HEK293 (cell line): ENCODE measurements around the gene COL12A1.

Experiments used
- CTCF ChIA-PET: fragments of 350-600 bp; formaldehyde crosslinking; extraction: SDS; loops from one replicate; lab custom pipeline; 2021; ENCODE audit warnings: antibody characterized with exemption; lab: Yijun Ruan, JAX
- POLR2A ChIA-PET: fragments of 300-600 bp; formaldehyde crosslinking; extraction: SDS; loops from one replicate; lab custom pipeline; 2020; ENCODE audit warnings: antibody characterized with exemption, inconsistent platforms; lab: Yijun Ruan, JAX
- H3K27ac ChIP-seq: fragments of 200-500 bp; sonication (Bioruptor generic); 2 replicates; pipeline ENCODE4 v1.5.1; 2014; ENCODE audit warnings: low read depth, low read length, control low read depth, inconsistent platforms; ENCODE audit errors: extremely low read depth
- H3K36me3 ChIP-seq, 2 experiments: fragments of 200-500 bp in 1 of 2; sonication (Bioruptor generic) in 1 of 2; 1 replicate in 1 of 2; 2 replicates in 1 of 2; pipeline ENCODE4 v1.5.1; 2014 to 2017; ENCODE audit warnings: inconsistent platforms in 2 of 2, low read length in 2 of 2; ENCODE audit not compliant: control insufficient read depth in 2 of 2, insufficient read depth in 1 of 2
- H3K4me1 ChIP-seq: fragments of 200-500 bp; sonication (Bioruptor generic); 2 replicates; pipeline ENCODE4 v1.5.1; 2014; ENCODE audit warnings: mild to moderate bottlenecking, low read length, inconsistent platforms; ENCODE audit not compliant: control insufficient read depth, insufficient read depth
- H3K4me3 ChIP-seq: 2 replicates; pipeline ENCODE4 v1.5.1; 2011; ENCODE audit warnings: low read depth, mild to moderate bottlenecking, control low read depth, low read length, moderate library complexity
- H3K9me3 ChIP-seq: fragments of 200-500 bp; sonication (Bioruptor generic); 2 replicates; pipeline ENCODE4 v1.5.1; 2014; ENCODE audit warnings: low read depth, low read length, inconsistent platforms; ENCODE audit not compliant: control insufficient read depth, insufficient read depth
- CTCF ChIP-seq: fragments of 450-650 bp; formaldehyde crosslinking; IDR thresholded peaks from 2 replicates; pipeline ENCODE4 v1.5.1; 2016; ENCODE audit warnings: missing biosample characterization, missing genetic modification characterization
- GLIS2 ChIP-seq: fragments of 450-650 bp; formaldehyde crosslinking; IDR thresholded peaks from 2 replicates; pipeline ENCODE4 v1.5.1; 2016; ENCODE audit warnings: missing biosample characterization, missing genetic modification characterization
- HOXA7 ChIP-seq: sonication (generic); formaldehyde crosslinking; IDR thresholded peaks from 2 replicates; pipeline ENCODE4 v1.8.1; 2022; ENCODE audit warnings: missing genetic modification reagents, borderline replicate concordance
- IKZF3 ChIP-seq: fragments of 450-650 bp; IDR thresholded peaks from 2 replicates; pipeline ENCODE4 v1.5.0; 2018; ENCODE audit warnings: missing biosample characterization, mild to moderate bottlenecking, missing genetic modification characterization, moderate library complexity
- YY1 ChIP-seq: fragments of 450-650 bp; formaldehyde crosslinking; IDR thresholded peaks from 2 replicates; pipeline ENCODE4 v1.5.1; 2018; ENCODE audit warnings: missing biosample characterization, missing genetic modification characterization
- ZBTB49 ChIP-seq: fragments of 450-650 bp; formaldehyde crosslinking; IDR thresholded peaks from 2 replicates; pipeline ENCODE4 v1.5.1; 2016; ENCODE audit warnings: missing biosample characterization, missing genetic modification characterization, low read depth
- ZEB2 ChIP-seq: fragments of 450-650 bp; formaldehyde crosslinking; IDR thresholded peaks from 2 replicates; pipeline ENCODE4 v1.5.1; 2016; ENCODE audit warnings: missing biosample characterization, missing genetic modification characterization
- ZNF112 ChIP-seq: fragments of 450-650 bp; formaldehyde crosslinking; IDR thresholded peaks from 2 replicates; pipeline ENCODE4 v1.5.0; 2017; ENCODE audit warnings: missing biosample characterization, missing genetic modification characterization
- ZNF132 ChIP-seq: fragments of 450-650 bp; formaldehyde crosslinking; IDR thresholded peaks from 2 replicates; pipeline ENCODE4 v1.5.1; 2017; ENCODE audit warnings: missing biosample characterization, missing genetic modification characterization, borderline replicate concordance
- ZNF140 ChIP-seq: fragments of 450-650 bp; formaldehyde crosslinking; IDR thresholded peaks from 2 replicates; pipeline ENCODE4 v1.5.1; 2016; ENCODE audit warnings: missing biosample characterization, missing genetic modification characterization
- ZNF324 ChIP-seq: fragments of 450-650 bp; formaldehyde crosslinking; IDR thresholded peaks from 2 replicates; pipeline ENCODE4 v1.5.1; 2016; ENCODE audit warnings: missing biosample characterization, missing genetic modification characterization
- ZNF416 ChIP-seq: fragments of 450-650 bp; formaldehyde crosslinking; IDR thresholded peaks from 2 replicates; pipeline ENCODE4 v1.5.1; 2016; ENCODE audit warnings: missing biosample characterization, missing genetic modification characterization
- ZNF423 ChIP-seq: fragments of 450-650 bp; formaldehyde crosslinking; IDR thresholded peaks from 2 replicates; pipeline ENCODE4 v1.5.1; 2016; ENCODE audit warnings: missing biosample characterization, missing genetic modification characterization
- ZNF501 ChIP-seq: fragments of 450-650 bp; formaldehyde crosslinking; IDR thresholded peaks from 2 replicates; pipeline ENCODE4 v1.5.1; 2016; ENCODE audit warnings: missing biosample characterization, missing genetic modification characterization
- ZNF513 ChIP-seq: fragments of 450-650 bp; IDR thresholded peaks from 2 replicates; pipeline ENCODE4 v1.5.1; 2018; ENCODE audit warnings: missing biosample characterization, missing genetic modification characterization
- ZNF548 ChIP-seq: fragments of 450-650 bp; formaldehyde crosslinking; IDR thresholded peaks from 2 replicates; pipeline ENCODE4 v1.5.1; 2016; ENCODE audit warnings: missing biosample characterization, missing genetic modification characterization
- ZNF596 ChIP-seq: fragments of 450-650 bp; IDR thresholded peaks from 2 replicates; pipeline ENCODE4 v1.5.0; 2018; ENCODE audit warnings: missing biosample characterization, mild to moderate bottlenecking, missing genetic modification characterization, moderate library complexity
- ZNF624 ChIP-seq: fragments of 450-650 bp; formaldehyde crosslinking; IDR thresholded peaks from 2 replicates; pipeline ENCODE4 v1.5.1; 2017; ENCODE audit warnings: missing biosample characterization, missing genetic modification characterization
- ZNF658 ChIP-seq: fragments of 450-650 bp; formaldehyde crosslinking; IDR thresholded peaks from 2 replicates; pipeline ENCODE4; 2016; ENCODE audit warnings: missing biosample characterization, missing genetic modification characterization
- ZNF664 ChIP-seq: fragments of 450-650 bp; formaldehyde crosslinking; IDR thresholded peaks from 2 replicates; pipeline ENCODE4 v1.5.1; 2016; ENCODE audit warnings: missing biosample characterization, missing genetic modification characterization
- ZNF677 ChIP-seq: fragments of 450-650 bp; IDR thresholded peaks from 2 replicates; pipeline ENCODE4 v1.5.0; 2018; ENCODE audit warnings: missing biosample characterization, mild to moderate bottlenecking, missing genetic modification characterization, moderate library complexity
- ZNF704 ChIP-seq: fragments of 450-650 bp; formaldehyde crosslinking; IDR thresholded peaks from 2 replicates; pipeline ENCODE4 v1.5.1; 2016; ENCODE audit warnings: missing biosample characterization, missing genetic modification characterization
- ZNF768 ChIP-seq: fragments of 450-650 bp; formaldehyde crosslinking; IDR thresholded peaks from 2 replicates; pipeline ENCODE4 v1.5.1; 2018; ENCODE audit warnings: missing biosample characterization, mild to moderate bottlenecking, missing genetic modification characterization
- ZNF843 ChIP-seq: fragments of 450-650 bp; formaldehyde crosslinking; IDR thresholded peaks from 2 replicates; pipeline ENCODE4 v1.5.1; 2016; ENCODE audit warnings: missing biosample characterization, missing genetic modification characterization

Gene COL12A1

GRCh38 chr6:75116946-75117345 lies 88.9 kb downstream of the COL12A1 start:
- Histone ChIP-seq H3K4me1 (no peaks in the 10 kb centered on the region), H3K36me3 (no peaks in the 10 kb centered on the region), H3K9me3 (no peaks in the 10 kb centered on the region), H3K4me3 (no peak overlapping the region), H3K27ac (no peak overlapping the region)
- CTCF ChIA-PET = no interaction called here
- POLR2A ChIA-PET = no interaction called here
- TF ChIP-seq ZNF768 (no peak), ZNF658 (tag by site-specific recombination) (no peak), ZNF140 (tag by site-specific recombination) (no peak), ZNF513 (tag by site-specific recombination) (no peak), ZNF624 (tag by site-specific recombination) (no peak), ZNF423 (no peak), ZNF664 (tag by site-specific recombination) (no peak)
- TF ChIP-seq, all 188 proteins: peak for 0

GRCh38 chr6:75115481-75115880 lies 90.4 kb downstream of the COL12A1 start:
- H3K27ac ChIP-seq = no peak overlapping the region
- H3K9me3 ChIP-seq = no peaks in the 10 kb centered on the region
- H3K36me3 ChIP-seq = no peaks in the 10 kb centered on the region
- ChIA-PET CTCF (interaction anchor here (2.7 kb wide), 1 partner anchor 95 kb away, joined by 13 read pairs; no protein-coding TSS in a partner anchor), POLR2A (interaction anchor here (1.4 kb wide), 1 partner anchor 12 kb away, joined by 5 read pairs; no protein-coding TSS in a partner anchor)
- no peak overlapping the region for H3K4me3 ChIP-seq
- no peak for TF ChIP-seq ZNF704 (tag by site-specific recombination)
- no peaks in the 10 kb centered on the region for H3K4me1 ChIP-seq

- Histone ChIP-seq H3K27ac (no peak overlapping the region), H3K4me1 (no peaks in the 10 kb centered on the region), H3K36me3 (no peaks in the 10 kb centered on the region), H3K4me3 (no peak overlapping the region), H3K9me3 (no peaks in the 10 kb centered on the region)
- POLR2A ChIA-PET = interaction anchor here (1.4 kb wide), 1 partner anchor 12 kb away, joined by 5 read pairs; no protein-coding TSS in a partner anchor
- CTCF ChIA-PET = interaction anchor here (0.6 to 2.7 kb wide), 2 partner anchors 11 to 96 kb away, joined by 7 to 13 read pairs; no protein-coding TSS in a partner anchor
- TF ChIP-seq ZBTB49 (tag by site-specific recombination) (no peak), ZNF843 (no peak), ZNF112 (tag by site-specific recombination) (no peak), GLIS2 (tag by site-specific recombination) (no peak), ZNF677 (tag by site-specific recombination) (no peak), HOXA7 (CRISPR knock-in tag) (no peak), ZNF324 (no peak), ZNF501 (tag by site-specific recombination) (no peak), ZEB2 (tag by site-specific recombination) (no peak), ZNF132 (tag by site-specific recombination) (no peak), ZNF548 (no peak), CTCF (tag by site-specific recombination) (no peak), YY1 (tag by site-specific recombination) (no peak), ZNF704 (tag by site-specific recombination) (no peak), ZNF596 (no peak), IKZF3 (no peak), ZNF416 (tag by site-specific recombination) (no peak)
Observed at GRCh38 chr6:75114806-75115205, 91.0 kb downstream of the COL12A1 start.
